ENCODE results near the gene GPR135.
A peak's percentile ranks its signal among the peaks of the same experiment; 100 is the strongest.

The GPR135 gene, protein sequence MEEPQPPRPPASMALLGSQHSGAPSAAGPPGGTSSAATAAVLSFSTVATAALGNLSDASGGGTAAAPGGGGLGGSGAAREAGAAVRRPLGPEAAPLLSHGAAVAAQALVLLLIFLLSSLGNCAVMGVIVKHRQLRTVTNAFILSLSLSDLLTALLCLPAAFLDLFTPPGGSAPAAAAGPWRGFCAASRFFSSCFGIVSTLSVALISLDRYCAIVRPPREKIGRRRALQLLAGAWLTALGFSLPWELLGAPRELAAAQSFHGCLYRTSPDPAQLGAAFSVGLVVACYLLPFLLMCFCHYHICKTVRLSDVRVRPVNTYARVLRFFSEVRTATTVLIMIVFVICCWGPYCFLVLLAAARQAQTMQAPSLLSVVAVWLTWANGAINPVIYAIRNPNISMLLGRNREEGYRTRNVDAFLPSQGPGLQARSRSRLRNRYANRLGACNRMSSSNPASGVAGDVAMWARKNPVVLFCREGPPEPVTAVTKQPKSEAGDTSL

GRCh38 chr14:59465316-59466135 lies at the start of gene GPR135:
TSS of gene GPR135 (minus strand) at chr14:59465380. CDS start at chr14:59465226, 154 bp downstream.
- DNase-seq: no peak

- DNase-seq: no peak
These were observed 46.9 kb upstream of the GPR135 start for GRCh38 chr14:59511916-59512575.

- no peak for DNase-seq
These were observed 45.8 kb upstream of the GPR135 start for GRCh38 chr14:59510966-59511365.

- DNase-seq: no peak
These were observed 44.8 kb upstream of the GPR135 start for GRCh38 chr14:59510001-59510400.

GRCh38 chr14:59509101-59509500 lies 43.9 kb upstream of the GPR135 start:
- DNase-seq: no peak

- DNase-seq: no peak
These were observed 42.5 kb upstream of the GPR135 start for GRCh38 chr14:59507752-59508103.

DNA sequence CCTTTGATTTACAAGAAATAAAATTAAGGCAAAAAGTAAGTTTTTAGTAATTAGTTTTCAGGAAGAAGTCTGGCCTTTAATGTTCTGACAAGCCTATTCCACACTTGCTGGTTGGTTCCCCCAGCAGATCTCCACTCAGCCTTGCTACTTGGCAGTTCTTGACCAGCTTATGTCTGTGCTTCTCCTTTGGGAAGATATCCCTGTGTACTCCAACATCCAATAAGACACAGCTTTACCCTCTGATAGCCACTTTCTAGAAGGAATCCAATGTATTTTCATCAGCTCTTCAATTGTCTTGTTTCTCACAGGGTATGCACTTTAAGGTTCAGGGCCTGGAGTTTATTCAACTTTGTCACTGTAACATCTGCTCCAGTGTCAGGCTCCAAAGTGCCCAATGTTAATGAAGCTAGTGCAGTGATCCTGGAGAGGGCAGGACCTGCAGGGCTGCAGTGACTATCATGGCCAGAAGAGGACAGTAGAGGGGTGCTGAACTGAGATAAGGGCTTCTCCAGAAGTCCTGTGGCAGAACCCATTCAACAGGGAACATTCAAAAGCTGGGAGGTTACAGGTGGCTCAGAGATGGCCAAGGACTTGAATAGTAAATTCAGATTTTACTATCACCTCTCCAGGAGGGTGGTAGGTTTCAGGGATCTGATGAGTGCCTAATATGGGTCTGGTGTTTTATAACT lies 42.0 kb upstream of the GPR135 start:
- DNase-seq: peak; percentile 75

DNA sequence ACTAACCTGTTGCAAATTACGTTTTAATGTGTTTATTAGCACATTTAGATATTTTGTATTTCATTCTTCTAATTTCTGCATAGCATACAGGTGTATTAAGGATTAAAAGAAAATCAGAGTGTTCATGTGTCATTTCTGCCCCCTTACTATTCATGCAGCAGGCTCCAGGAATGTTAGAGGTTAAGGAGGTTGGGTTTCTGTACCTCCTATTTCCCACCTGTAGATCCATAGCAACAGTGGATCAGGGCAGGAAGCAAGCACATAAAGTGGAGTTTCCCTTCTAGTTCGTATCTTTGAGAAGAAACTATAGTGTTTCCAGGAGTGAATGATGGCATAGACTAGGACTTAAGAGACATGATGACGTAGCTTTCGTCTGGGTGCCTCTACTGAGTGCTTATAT lies 38.1 kb upstream of the GPR135 start:
- DNase-seq: no peak

GRCh38 chr14:59500732-59501131 lies 35.6 kb upstream of the GPR135 start:
- no peak for DNase-seq

DNA sequence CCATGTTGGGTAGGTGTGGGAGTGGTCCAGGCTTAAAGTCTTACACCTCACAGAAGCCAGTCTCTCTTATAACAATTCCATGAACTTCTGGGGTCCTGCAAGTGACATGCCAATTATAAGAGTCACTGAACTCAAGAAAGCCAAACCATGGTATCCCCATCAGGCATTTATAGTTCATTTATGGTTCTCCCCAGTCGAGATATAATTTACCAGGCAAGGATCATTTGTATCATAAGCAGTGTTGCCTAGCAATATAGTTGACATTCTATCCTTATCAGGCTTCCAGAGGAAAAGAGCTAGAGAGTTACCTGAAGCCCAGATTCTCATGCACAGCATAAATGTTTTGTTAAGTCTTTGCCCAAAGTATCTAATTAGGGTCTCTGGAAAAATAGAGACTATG lies 27.2 kb upstream of the GPR135 start:
- no peak for DNase-seq

DNA sequence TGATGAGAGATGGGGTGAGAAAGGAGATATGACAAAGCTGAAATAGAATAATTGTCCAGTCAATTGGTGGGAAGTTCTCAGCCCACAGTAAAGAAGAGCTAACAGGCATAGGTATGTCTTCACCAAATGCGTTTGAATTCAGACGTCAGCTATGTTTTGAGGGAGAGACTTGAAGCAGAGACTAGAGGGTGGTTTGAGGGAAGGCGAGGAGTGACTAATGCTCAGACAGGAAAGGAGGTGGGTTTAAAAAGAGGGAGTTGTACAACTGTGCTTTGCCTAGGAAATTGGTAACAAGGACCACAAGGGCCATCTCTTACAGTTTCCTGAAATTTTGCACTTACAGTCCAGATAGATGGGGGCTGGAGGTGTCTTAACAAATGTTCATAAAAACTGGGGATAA lies 25.6 kb upstream of the GPR135 start:
- peak; percentile 9 for DNase-seq

GRCh38 chr14:59484639-59485175 lies 19.5 kb upstream of the GPR135 start:
- DNase-seq: no peak

GRCh38 chr14:59483819-59484638 lies 18.8 kb upstream of the GPR135 start, which contains the start of the genes JKAMP and L3HYPDH:
TSS of gene JKAMP (plus strand) at chr14:59484517. CDS start at chr14:59484590, 73 bp downstream.
TSS of gene L3HYPDH (minus strand) at chr14:59484408. CDS start at chr14:59484316, 92 bp downstream.
- peak; percentile 95 for DNase-seq

DNA sequence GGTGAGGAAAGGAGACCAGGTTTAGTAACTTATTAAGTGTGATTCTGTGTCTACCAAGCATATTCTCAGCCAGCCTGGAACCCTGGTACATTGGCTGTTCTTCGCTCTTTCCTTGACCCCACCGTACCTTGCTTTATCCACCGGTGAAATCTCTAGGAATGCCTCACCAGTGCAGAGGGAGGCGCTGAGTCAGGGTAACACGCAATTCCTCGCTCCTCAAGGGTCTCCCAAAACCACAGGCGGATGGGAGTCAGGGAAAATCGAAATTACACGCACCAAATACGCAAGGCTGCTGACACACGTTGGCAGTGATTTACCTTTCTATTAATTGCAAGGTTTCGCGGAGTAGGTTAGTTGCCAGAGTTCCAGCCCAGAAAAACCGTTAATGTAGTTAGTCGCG lies 18.2 kb upstream of the GPR135 start:
- no peak for DNase-seq

- DNase-seq: no peak
These were observed 17.6 kb upstream of the GPR135 start for GRCh38 chr14:59482541-59483331.

DNA sequence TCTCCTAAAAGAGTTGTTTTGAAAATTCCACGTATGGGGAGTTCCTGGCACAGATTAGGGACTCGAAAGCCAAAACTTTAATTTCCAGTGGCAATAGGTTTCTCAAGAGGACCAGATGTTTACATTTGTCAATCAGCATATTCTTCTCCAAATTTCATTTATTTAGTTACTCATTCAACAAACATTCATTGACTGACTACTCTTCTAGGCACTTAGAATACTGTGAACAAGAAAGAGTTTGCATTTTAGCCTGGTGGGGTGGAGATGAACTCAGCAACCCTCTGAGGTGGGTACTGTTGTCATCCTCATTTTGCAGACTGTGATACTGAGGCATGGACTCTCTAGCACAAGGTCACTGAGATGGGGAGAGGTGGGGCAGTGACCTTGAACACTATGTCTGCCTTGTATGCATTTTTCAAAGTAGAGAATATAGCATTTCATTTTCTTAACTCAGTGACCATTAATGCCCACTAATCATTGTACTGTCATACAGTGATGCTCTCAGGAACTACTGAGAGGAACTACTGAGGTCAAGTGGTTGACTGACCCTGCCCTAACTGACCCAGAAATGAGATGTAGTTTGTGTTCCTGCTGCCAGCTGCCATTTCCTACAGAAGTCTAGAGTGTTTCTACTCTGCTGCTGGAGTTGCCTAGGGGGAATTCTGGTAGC lies 16.8 kb upstream of the GPR135 start:
- DNase-seq: no peak

GRCh38 chr14:59481407-59481806 lies 16.2 kb upstream of the GPR135 start:
- DNase-seq: no peak

GRCh38 chr14:59480166-59480565 lies 15.0 kb upstream of the GPR135 start:
- no peak for DNase-seq

GRCh38 chr14:59478540-59478939 lies 13.4 kb upstream of the GPR135 start:
- no peak for DNase-seq

DNA sequence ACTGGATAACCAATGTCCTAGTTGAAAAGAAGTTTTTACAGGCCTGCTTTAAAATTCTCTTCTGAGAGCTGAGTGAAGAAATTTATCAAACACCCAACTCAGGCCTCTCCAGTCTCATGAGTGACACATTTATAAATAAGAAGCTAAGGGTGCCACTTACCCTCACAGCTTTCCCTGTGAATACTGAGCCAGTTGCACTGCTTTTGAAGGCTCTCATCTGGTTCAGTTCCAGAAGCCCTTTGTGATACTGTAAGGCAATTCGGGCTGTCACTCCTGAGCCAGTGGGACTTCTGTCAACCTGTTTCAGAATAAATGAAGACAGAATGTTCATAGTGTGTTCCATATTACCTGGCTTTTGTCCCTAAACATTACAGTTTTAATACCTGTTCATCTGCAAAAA lies 10.5 kb upstream of the GPR135 start:
- no peak for DNase-seq

Measured in GDM1 (cell line).